ENCODE measurements around the gene CRIP1. TPM values are rescaled to one million over a fixed set of nuclear protein-coding genes. Genes with fewer than 3 reads are reported as not detected.

CRIP1 gene
- total and polyA plus RNA-seq, 10 of the 15 experiments (the other 5 are each of a cell fraction or from before 2014, with no cell fraction given) = 66.8 to 259 (median 154) TPM

GRCh38 chr14:105536691-105537579, 50.2 kb downstream of the CRIP1 start (continued):
- no peak for TF ChIP-seq ZNF274 (IDR thresholded peaks at IDR 0.05; ENCODE audit: insufficient read depth, insufficient read length)

GRCh38 chr14:105537580-105538474, 51.1 kb downstream of the CRIP1 start:
- peak; percentile 98 for ATAC-seq
- POLR2A ChIA-PET = no interaction called here
- no peak overlapping the region for H3K9ac ChIP-seq (ENCODE audit: control insufficient read depth, insufficient read depth, low read length)
- DNase-seq (ENCODE audit: low read depth, low spot score) = no peak
- no peak overlapping the region for H3K4me3 ChIP-seq
- 13% methylated on average over 27 of the region's 30 CpGs for WGBS (ENCODE audit: insufficient coverage, insufficient replicate concordance, low lambda C conversion rate, missing lambda C conversion rate)
- H3K27ac ChIP-seq (ENCODE audit: control insufficient read depth, insufficient read depth) = no peak overlapping the region
- H3K9me3 ChIP-seq (replicated peaks; ENCODE audit: control insufficient read depth, insufficient read depth, low read length) = no peaks in the 10 kb centered on the region
- H3K4me2 ChIP-seq (ENCODE audit: control insufficient read depth, insufficient read depth) = no peak overlapping the region
- peak; percentile 47 for FAIRE-seq
- H3K27me3 ChIP-seq (replicated peaks in 1 of 2; ENCODE audit: control insufficient read depth in 2 of 2, insufficient read depth in 2 of 2, low read length in 1 of 2) = no peaks in the 10 kb centered on the region; a peak in 2 of 4 replicates
- RAD21 ChIA-PET (ENCODE audit: unreplicated experiment) = interaction anchor here (0.9 kb wide), 1 partner anchor 880 kb away, joined by 4 read pairs; no protein-coding TSS in a partner anchor
- SMC1A ChIA-PET (ENCODE audit: uncharacterized antibody, unreplicated experiment) = interaction anchor here (0.7 kb wide), 1 partner anchor 937 kb away, joined by 3 read pairs; no protein-coding TSS in a partner anchor
- intact Hi-C loops (cut with micrococcal nuclease; ENCODE audit: unreplicated experiment) = loop anchor here (10.0 kb wide), 2 partner anchors 637 to 877 kb away; no protein-coding TSS in a partner anchor
- CTCF ChIA-PET = interaction anchor here (0.6 to 2.5 kb wide), 10 partner anchors 11 to 834 kb away, joined by 3 to 9 read pairs (median 3); no protein-coding TSS in a partner anchor
- in situ Hi-C loops (cut with MboI) = loop anchor here (10.0 kb wide), 2 partner anchors 467 to 627 kb away; no protein-coding TSS in a partner anchor
- no peaks in the 10 kb centered on the region for H3K4me1 ChIP-seq (ENCODE audit: control insufficient read depth, insufficient read depth, low read length)
- H3K79me2 ChIP-seq (ENCODE audit: control insufficient read depth, insufficient read depth, low read length) = no peaks in the 10 kb centered on the region
- no peaks in the 10 kb centered on the region for H4K20me1 ChIP-seq (ENCODE audit: control insufficient read depth, insufficient read depth)
- no TSS peak for BruUV-seq (replicated peaks)
- H2AFZ ChIP-seq (ENCODE audit: control insufficient read depth, low read depth, low read length) = no peak overlapping the region
- no peaks in the 10 kb centered on the region for H3K36me3 ChIP-seq (ENCODE audit: control insufficient read depth in 2 of 2, insufficient read depth in 2 of 2, low read length in 1 of 2)
- 0 out of 2 replicates have a peak, but pooled peaks have one; percentile 14 for TF ChIP-seq CREB1 (IDR thresholded peaks at IDR 0.05; ENCODE audit: low read depth)
- TF ChIP-seq SUPT20H (IDR thresholded peaks at IDR 0.05; ENCODE audit: borderline replicate concordance, control insufficient read depth, low read depth, low read length) = no peak
- no peak for TF ChIP-seq PBX3 (IDR thresholded peaks at IDR 0.05; ENCODE audit: insufficient replicate concordance, low read depth, low read length)
- no peak for TF ChIP-seq NR2F1 (conservative IDR thresholded peaks at IDR 0.05)
- no peak for TF ChIP-seq ZBTB33 (IDR thresholded peaks at IDR 0.05)
- TF ChIP-seq RAD21 (IDR thresholded peaks at IDR 0.05; ENCODE audit: insufficient read depth, low read depth, low read length) = peak; percentile 71
- TF ChIP-seq YY1 (IDR thresholded peaks at IDR 0.05; ENCODE audit: low read depth, low read length) = 0 out of 2 replicates have a peak, but pooled peaks have one; percentile 44
- TF ChIP-seq ZBTB4 (CRISPR knock-in tag; IDR thresholded peaks at IDR 0.05) = no peak

All from GM12878 (cell line).